ENCODE results near the gene PER2. TPM values are rescaled to one million over a fixed set of nuclear protein-coding genes. Genes with fewer than 3 reads are reported as not detected.

Gene PER2
- polyA plus RNA-seq, 3 donors: 5.2 to 9.1 (median 5.8) TPM

GRCh38 chr2:238257786-238258700 lies 30.4 kb downstream of the PER2 start:
- no peak for DNase-seq (ENCODE audit: extremely low read depth in 1 of 11, low read depth in 9 of 11, low spot score in 4 of 11)

GRCh38 chr2:238256594-238257104 lies 31.8 kb downstream of the PER2 start:
- DNase-seq (ENCODE audit: extremely low read depth in 1 of 11, low read depth in 9 of 11, low spot score in 4 of 11): peak in 7 of 11 donors; percentile 62 to 87 (median 78)

DNA sequence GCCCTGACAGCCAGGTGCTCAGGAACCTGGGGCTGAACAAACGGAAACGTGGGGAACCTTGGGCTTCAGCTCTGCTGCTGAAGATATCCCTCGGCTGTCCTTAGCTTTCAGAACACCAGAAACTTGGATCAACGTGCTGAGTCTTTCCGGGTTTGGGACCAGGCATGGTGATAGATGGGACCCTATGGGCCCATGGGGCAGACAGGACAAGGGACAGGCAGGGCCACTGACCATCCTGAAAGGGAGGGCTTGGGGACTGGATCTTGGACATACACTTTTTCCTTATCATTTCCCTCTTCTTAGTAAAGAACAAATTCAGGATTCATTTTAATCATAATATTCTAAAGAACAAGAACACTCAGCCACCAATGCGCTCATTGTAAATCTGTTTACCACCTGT lies 32.3 kb downstream of the PER2 start:
- no peak for DNase-seq (ENCODE audit: extremely low read depth in 1 of 11, low read depth in 9 of 11, low spot score in 4 of 11)

DNA sequence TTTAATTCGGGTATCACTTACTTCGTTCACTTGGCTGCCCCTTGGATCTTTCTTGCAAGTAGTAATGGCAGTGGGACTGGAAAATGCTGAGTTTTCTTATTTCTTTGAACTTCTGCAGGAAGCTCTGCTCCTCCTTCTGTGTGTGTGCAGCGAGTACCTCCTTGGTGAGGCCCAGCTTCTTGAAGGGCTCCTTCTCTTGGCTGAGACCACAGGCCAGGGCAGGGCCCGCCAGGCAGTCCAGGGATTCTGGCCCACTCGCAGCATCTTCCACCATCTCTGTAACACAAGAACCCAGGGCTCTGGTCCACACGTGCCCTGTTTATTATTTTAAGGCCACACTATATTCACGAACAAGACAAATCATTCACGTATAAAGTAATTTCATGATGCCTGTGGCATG lies 32.8 kb downstream of the PER2 start:
- no peak for DNase-seq (ENCODE audit: extremely low read depth in 1 of 11, low read depth in 9 of 11, low spot score in 4 of 11)

GRCh38 chr2:238255151-238255551 lies 33.3 kb downstream of the PER2 start:
- no peak for DNase-seq (ENCODE audit: extremely low read depth in 1 of 11, low read depth in 9 of 11, low spot score in 4 of 11)

- DNase-seq (ENCODE audit: extremely low read depth in 1 of 11, low read depth in 9 of 11, low spot score in 4 of 11): no peak
These were observed 34.2 kb downstream of the PER2 start for GRCh38 chr2:238254095-238254723.

- no peak for DNase-seq (ENCODE audit: extremely low read depth in 1 of 11, low read depth in 9 of 11, low spot score in 4 of 11)
These were observed 35.4 kb downstream of the PER2 start for GRCh38 chr2:238252766-238253630.

- DNase-seq (ENCODE audit: extremely low read depth in 1 of 11, low read depth in 9 of 11, low spot score in 4 of 11): no peak
These were observed 36.4 kb downstream of the PER2 start for GRCh38 chr2:238251986-238252385.

DNA sequence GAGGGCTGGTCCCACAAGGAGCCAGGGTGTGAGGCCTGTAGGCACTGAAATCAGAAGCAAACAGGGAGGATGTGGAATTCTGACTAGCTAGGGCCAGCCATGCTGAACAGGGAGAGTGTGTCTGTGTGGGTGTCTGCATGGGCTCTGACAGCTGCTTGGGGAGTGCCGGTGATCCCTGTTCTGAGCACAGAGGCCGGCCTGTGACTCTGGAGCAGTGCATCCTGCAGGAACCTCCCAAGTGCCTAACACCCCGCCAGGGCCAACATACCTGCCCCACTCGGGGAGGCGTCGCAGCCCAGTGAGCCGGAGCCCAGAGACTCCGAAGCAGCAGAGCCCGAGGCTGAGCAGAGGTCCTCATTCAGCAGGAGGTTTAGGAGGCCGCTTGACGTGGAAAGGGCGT lies 37.1 kb downstream of the PER2 start:
- no peak for DNase-seq (ENCODE audit: extremely low read depth in 1 of 11, low read depth in 9 of 11, low spot score in 4 of 11)

DNA sequence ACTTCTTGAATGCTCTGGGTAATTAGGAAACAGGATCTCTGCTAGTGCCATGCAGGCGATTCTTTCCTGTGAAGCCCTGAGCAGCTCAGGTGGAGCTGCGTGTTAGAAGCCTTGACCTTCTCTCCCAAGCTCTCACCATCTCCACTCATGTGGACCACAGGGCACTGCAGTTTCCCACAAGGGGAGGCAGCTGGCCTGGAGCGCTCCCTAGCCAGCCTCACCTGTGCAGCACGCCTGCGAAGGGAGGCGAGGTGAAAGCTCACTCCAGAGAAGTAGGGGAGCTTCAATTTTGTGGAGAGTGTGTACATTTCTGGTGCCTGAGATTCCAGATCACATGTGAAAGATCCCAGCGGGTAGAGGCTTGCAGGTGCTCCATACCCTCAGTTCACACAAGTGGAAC lies 37.5 kb downstream of the PER2 start:
- no peak for DNase-seq (ENCODE audit: extremely low read depth in 1 of 11, low read depth in 9 of 11, low spot score in 4 of 11)

GRCh38 chr2:238247841-238248453 lies 40.5 kb downstream of the PER2 start:
- no peak for DNase-seq (ENCODE audit: extremely low read depth in 1 of 11, low read depth in 9 of 11, low spot score in 4 of 11)

DNA sequence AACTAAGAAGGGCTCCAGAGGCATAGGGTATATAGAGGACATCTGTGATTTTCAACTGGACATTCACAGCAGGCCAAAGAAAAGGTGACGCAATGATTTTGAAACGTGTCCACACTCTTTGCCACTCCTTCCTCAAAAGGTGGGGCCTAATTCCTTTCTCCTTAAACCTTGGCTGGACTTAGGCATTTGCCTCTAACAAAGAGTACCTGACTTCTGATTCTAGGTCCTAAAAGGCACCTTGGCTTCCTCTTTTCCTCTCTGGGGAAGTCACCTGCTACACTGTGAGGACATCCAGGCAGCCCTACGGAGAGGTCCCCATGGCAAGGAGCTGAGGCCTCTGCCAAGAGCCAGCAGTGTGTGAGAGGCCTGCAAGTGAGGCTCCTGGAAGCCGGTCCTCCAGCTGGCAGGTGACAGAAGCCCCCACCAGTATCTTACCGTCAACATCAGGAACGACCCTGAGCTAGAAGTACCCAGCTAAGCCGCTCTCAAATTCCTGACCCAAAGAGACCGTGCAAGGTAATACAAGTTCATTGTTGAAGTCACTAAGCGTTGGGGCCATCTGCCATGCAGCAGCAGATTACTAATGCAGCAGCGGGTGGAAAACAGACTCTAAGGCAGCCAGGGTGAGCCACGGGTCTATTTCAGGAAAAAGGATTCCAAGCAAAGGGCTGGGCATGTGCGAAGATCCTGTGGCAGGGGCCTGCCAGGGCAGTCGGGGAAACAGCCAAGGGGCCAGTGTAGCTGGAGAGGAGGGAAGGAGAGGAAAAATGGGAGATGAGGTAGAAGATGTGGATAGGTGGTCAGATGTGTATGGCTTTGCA lies 41.2 kb downstream of the PER2 start:
- no peak for DNase-seq (ENCODE audit: extremely low read depth in 1 of 11, low read depth in 9 of 11, low spot score in 4 of 11)

DNA sequence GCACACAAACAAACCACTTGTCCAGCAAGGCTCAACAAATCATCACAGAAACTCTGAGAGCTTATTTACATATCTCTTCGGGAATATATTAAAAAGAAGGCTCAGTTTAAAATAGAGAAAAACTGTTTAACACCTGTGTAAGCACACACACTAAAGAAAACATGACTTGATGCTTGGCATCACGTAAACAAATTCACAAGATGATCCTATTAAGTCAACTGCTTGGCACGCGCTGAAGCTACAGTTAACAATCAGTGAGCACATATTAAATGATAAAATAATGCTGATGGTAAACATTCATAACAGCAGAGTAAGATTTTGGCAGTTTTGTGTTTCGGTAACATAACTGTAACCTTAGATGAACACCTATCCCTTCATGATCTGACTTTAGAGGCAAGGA lies 44.3 kb downstream of the PER2 start:
- DNase-seq (ENCODE audit: extremely low read depth in 1 of 11, low read depth in 9 of 11, low spot score in 4 of 11): no peak

GRCh38 chr2:238243496-238244076 lies 44.8 kb downstream of the PER2 start:
- DNase-seq (ENCODE audit: extremely low read depth in 1 of 11, low read depth in 9 of 11, low spot score in 4 of 11): no peak

DNA sequence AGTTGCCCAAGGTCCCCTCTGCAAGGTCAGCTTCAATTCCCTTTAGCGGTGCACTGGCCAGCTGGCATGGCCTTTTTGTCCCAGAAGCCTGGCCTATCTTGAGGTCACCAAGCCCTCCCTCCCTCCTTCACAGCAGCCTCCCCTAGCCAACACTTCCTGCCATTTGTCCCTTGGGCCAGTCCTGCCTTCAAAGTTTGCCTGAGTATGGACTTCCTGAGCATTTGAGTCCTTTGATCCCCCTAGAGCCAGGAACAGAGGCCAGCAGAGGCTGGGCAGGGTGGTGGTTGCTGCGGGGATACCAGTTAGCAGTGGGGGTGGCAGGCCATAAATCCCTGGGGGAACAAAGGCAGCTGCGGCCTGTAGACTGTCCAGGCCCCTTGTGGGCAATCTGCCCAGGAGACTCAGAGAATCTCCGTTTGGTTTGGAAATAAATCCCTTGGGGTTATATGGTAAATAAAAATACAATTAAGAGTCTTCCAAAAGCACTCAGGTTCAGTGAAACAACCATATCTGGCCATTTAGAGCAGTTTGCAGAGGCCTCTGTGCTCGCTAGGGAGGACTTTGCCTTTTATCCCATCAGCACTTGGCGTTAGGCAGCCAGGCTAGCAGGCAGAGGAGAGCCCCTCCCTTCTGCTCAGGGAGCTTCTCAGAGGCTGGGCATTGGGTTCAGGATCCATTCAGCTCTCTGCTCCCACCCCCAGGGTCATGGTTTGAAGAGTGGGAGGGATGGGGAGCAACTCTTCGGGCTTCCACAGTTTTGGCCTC lies 45.5 kb downstream of the PER2 start:
- no peak for DNase-seq (ENCODE audit: extremely low read depth in 1 of 11, low read depth in 9 of 11, low spot score in 4 of 11)

DNA sequence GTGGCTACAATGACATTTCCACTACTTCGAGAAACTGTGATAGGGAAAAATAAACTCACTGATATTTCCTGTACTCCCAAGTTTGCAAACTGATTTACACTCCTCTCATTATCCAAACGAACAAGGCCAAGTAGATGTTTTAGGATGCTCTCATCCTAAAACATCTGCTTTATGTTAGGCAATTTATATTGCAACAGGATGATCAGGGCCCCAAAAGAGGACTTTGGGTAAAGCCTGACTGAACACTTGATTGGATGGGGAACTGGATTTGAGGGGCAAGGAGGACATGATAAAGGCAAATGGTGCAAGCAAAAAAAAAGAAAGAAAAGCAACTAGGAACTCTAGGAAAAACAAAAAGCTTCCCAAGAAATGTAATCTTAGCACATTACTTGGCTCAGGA lies 46.4 kb downstream of the PER2 start:
- no peak for DNase-seq (ENCODE audit: extremely low read depth in 1 of 11, low read depth in 9 of 11, low spot score in 4 of 11)

Measured in renal cortex interstitium (tissue), 11 donors.